Measurements from ENCODE around the gene IGSF8. TPM values are rescaled to one million over a fixed set of nuclear protein-coding genes. Genes with fewer than 3 reads are reported as not detected.

The IGSF8 gene
- total and polyA plus RNA-seq, 10 donors, result 15.6 to 28.9 (median 21.7) TPM

- 11 to 20% (median 15%) methylated on average over 21 to 32 of the region's 32 CpGs for WGBS, 5 donors
- Histone ChIP-seq H3K36me3 (no peaks in the 10 kb centered on the region), H3K27me3 (replicated peaks in 1 of 7) (peaks cover 0 to 33% (median 0%) of the 10 kb centered on the region in 7 donors), H3K27ac (peak within 1 kb of the TSS in 7 of 8 donors; percentile 17 to 60 (median 48)), H3K9me3 (no peaks in the 10 kb centered on the region), H3K4me3 (peak within 1 kb of the TSS; percentile 48 to 74 (median 52)), H3K4me1 (peaks cover 3 to 40% (median 14%) of the 10 kb centered on the region in 6 donors)
- DNase-seq, result peak; percentile 79
- TF ChIP-seq, protein P1, sequence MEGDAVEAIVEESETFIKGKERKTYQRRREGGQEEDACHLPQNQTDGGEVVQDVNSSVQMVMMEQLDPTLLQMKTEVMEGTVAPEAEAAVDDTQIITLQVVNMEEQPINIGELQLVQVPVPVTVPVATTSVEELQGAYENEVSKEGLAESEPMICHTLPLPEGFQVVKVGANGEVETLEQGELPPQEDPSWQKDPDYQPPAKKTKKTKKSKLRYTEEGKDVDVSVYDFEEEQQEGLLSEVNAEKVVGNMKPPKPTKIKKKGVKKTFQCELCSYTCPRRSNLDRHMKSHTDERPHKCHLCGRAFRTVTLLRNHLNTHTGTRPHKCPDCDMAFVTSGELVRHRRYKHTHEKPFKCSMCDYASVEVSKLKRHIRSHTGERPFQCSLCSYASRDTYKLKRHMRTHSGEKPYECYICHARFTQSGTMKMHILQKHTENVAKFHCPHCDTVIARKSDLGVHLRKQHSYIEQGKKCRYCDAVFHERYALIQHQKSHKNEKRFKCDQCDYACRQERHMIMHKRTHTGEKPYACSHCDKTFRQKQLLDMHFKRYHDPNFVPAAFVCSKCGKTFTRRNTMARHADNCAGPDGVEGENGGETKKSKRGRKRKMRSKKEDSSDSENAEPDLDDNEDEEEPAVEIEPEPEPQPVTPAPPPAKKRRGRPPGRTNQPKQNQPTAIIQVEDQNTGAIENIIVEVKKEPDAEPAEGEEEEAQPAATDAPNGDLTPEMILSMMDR (IDR thresholded peaks at IDR 0.05 in 8 of 11, conservative IDR thresholded peaks at IDR 0.05 in 3 of 11), result no peak
- intact Hi-C loops (cut with DNase I; ENCODE audit: low total_unique reads), result no loop called here
Measured at GRCh38 chr1:160069460-160070231, 28.8 kb downstream of the IGSF8 start, which contains the start of gene KCNJ10. Gene KCNJ10, minus strand, starts transcription at chr1:160070160. Its CDS starts 27,628 bp downstream, at chr1:160042532.

DNA sequence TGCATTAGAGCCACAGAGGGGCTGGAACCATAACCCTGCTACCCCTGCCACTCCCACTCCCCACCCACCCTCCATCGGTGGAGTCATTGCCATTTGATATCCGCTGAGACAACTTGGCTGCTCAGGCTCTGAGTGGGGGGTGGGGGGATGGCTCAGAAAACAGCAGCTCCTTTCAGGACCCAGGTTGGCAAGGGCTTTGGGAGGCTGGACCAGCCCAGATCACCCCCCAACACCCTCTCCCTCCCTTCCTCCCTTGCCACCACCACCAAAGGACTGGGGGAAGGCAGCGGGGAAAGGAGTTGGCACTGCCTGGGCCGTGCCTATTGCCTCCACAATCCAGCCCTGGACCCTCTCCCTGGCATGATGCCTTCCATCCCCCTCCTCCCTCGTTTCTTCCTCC lies 30.2 kb downstream of the IGSF8 start:
- Histone ChIP-seq H3K9me3 (no peaks in the 10 kb centered on the region), H3K36me3 (no peaks in the 10 kb centered on the region), H3K27me3 (replicated peaks in 1 of 7) (peaks cover 0 to 33% (median 0%) of the 10 kb centered on the region in 7 donors), H3K4me1 (peaks cover 3 to 40% (median 14%) of the 10 kb centered on the region in 6 donors), H3K4me3 (peak overlapping the region in 2 of 8 donors; percentile 63 to 74), H3K27ac (peak overlapping the region in 1 of 8 donors; percentile 27)
- intact Hi-C loops (cut with DNase I; ENCODE audit: low total_unique reads), result no loop called here
- TF ChIP-seq POLR2A (IDR thresholded peaks at IDR 0.05), result no peak
- no peak for TF ChIP-seq POLR2AphosphoS5 (IDR thresholded peaks at IDR 0.05)
- TF ChIP-seq, protein P1 (IDR thresholded peaks at IDR 0.05 in 8 of 11, conservative IDR thresholded peaks at IDR 0.05 in 3 of 11), result no peak
- WGBS, 5 donors, result 65 to 83% (median 68%) methylated on average over 5 of the region's 5 CpGs
- DNase-seq, result no peak

DNA sequence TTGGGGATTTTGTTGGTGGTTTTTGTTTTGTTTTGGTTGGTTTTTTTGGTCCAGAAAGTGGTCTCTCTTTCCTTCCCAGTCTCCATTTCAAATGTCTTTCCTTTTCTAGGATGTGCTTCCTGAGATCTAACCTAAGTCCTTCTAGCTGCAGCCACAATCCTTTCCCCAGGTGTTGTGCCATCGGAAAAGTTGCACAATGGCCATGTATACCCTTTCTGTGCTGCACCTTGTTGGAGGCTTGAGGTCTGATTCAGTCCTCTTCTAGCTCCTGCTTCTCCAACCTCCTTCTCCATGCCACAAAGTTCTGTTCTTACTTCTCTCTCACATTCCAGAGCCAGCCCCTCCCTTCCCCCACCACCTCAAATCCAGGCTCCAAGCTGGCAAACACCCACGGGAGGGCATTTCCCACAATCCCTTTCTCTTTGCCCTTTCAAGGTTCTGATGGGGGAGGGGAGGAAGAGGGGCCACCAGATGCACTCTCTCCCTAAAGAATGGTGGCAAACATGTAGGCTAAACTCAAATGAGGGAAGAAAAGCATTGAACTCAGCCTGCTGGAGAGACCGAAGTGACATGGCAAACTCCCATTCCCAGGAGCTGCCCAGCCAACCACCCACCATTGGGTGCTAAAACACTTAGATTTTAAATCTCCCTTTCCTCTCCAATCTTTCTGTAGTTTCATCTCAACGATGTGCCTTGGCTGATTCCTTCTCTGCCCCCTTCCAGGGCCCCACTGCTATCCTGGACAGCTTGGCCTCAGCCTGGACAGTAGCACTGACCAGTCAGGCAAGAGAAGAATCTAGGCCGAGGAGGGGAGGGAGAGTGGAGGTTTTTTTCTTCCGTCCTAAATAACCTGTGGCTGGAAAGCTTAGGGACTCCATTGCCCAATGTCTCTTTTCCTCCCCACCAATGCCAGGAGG lies 31.3 kb downstream of the IGSF8 start:
- intact Hi-C loops (cut with DNase I; ENCODE audit: low total_unique reads), result no loop called here
- Histone ChIP-seq H3K36me3 (no peaks in the 10 kb centered on the region), H3K27ac (peak overlapping the region in 3 of 8 donors; percentile 23 to 41 (median 27)), H3K9me3 (no peaks in the 10 kb centered on the region), H3K4me1 (peaks cover 3 to 40% (median 14%) of the 10 kb centered on the region in 6 donors), H3K4me3 (no peak overlapping the region), H3K27me3 (replicated peaks in 1 of 7) (peaks cover 0 to 39% (median 0%) of the 10 kb centered on the region in 7 donors)
- WGBS, 5 donors, result 52 to 64% (median 60%) methylated on average over 6 of the region's 6 CpGs
- no peak for TF ChIP-seq POLR2AphosphoS5 (IDR thresholded peaks at IDR 0.05)
- TF ChIP-seq POLR2A (IDR thresholded peaks at IDR 0.05), result no peak
- TF ChIP-seq, protein P1 (IDR thresholded peaks at IDR 0.05 in 8 of 11, conservative IDR thresholded peaks at IDR 0.05 in 3 of 11), result no peak
- no peak for DNase-seq

Data from spleen (tissue), 11 donors.